Calu3 (cell line): ENCODE results near the gene CALHM6. TPM values are rescaled to one million over a fixed set of nuclear protein-coding genes. Genes with fewer than 3 reads are reported as not detected.

Experiments
- BruUV-seq: library from RNA; stranded (reverse); fragments of 400-500 nt; replicated peaks from 2 replicates; lab custom pipeline; 2021; lab: Mats Ljungman, UMichigan
- CTCF ChIA-PET: fragments of 300-600 bp; sonication (Branson Sonifier 250); formaldehyde crosslinking; loops from one replicate; lab custom pipeline; 2022; ENCODE audit warnings: antibody characterized with exemption; lab: Charles Lee
- DNase-seq: peaks from one replicate; pipeline ENCODE4 v3.0.0; 2022
- H3K27ac Mint-ChIP-seq: one replicate; pipeline ENCODE4 v1.8.0; 2022; ENCODE audit warnings: mixed read lengths; ENCODE audit not compliant: unreplicated experiment
- H3K27me3 Mint-ChIP-seq: one replicate; pipeline ENCODE4 v1.8.0; 2022; ENCODE audit warnings: mixed read lengths; ENCODE audit not compliant: unreplicated experiment
- H3K36me3 Mint-ChIP-seq: one replicate; pipeline ENCODE4 v1.8.0; 2022; ENCODE audit warnings: mild to moderate bottlenecking, moderate library complexity, mixed read lengths; ENCODE audit not compliant: insufficient read depth, unreplicated experiment
- H3K4me1 Mint-ChIP-seq: one replicate; pipeline ENCODE4 v1.8.0; 2022; ENCODE audit warnings: mild to moderate bottlenecking, low read depth, mixed read lengths; ENCODE audit not compliant: unreplicated experiment
- H3K4me3 Mint-ChIP-seq: one replicate; pipeline ENCODE4 v1.8.0; 2022; ENCODE audit warnings: mild to moderate bottlenecking, low read depth, moderate library complexity, mixed read lengths; ENCODE audit not compliant: unreplicated experiment
- H3K9me3 Mint-ChIP-seq: one replicate; pipeline ENCODE4 v1.8.0; 2022; ENCODE audit warnings: low read depth, mixed read lengths; ENCODE audit not compliant: unreplicated experiment
- intact Hi-C: fragments of 100-400 bp; cut with micrococcal nuclease; formaldehyde crosslinking; loops from one replicate; pipeline ENCODE4 v1.10.0; 2022; ENCODE audit not compliant: unreplicated experiment
- total RNA-seq: library from RNA; stranded (reverse); gene quantifications from 2 replicates; pipeline ENCODE4 v1.2.3, GENCODE V29; 2022
- TF ChIP-seq, protein P1 (sequence below): fragments of 200-600 bp; IDR thresholded peaks from one replicate; pipeline ENCODE4 v1.8.0; 2022; ENCODE audit warnings: antibody characterized with exemption; ENCODE audit not compliant: unreplicated experiment

CALHM6 gene
- total RNA-seq, 1 experiment from 2014 or later = not detected

DNA sequence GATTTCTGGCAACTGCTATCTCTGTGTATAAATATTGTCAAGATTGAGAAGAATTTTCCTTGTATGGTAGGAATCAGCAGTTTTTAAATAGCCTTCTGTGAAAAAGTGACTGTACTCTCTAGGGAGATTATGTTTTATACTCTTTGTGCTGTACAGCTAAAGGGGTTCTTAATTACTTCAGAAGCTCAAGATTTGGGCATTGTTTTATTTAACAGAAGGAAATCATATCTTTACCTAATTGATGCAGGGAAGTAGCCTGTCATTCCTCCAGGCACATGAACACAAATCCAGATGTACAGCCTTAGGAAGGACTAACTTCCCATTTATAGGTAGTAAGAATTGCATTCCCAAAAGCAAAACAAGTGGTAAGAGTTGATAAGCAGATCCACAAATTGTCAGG lies 51.6 kb downstream of the CALHM6 start:
- Mint-ChIP-seq H3K4me3 (no peak overlapping the region), H3K4me1 (peaks cover 8% of the 10 kb centered on the region), H3K36me3 (no peaks in the 10 kb centered on the region), H3K27ac (no peak overlapping the region), H3K27me3 (peaks cover 19% of the 10 kb centered on the region), H3K9me3 (peaks cover 2% of the 10 kb centered on the region)
- TF ChIP-seq, protein P1, sequence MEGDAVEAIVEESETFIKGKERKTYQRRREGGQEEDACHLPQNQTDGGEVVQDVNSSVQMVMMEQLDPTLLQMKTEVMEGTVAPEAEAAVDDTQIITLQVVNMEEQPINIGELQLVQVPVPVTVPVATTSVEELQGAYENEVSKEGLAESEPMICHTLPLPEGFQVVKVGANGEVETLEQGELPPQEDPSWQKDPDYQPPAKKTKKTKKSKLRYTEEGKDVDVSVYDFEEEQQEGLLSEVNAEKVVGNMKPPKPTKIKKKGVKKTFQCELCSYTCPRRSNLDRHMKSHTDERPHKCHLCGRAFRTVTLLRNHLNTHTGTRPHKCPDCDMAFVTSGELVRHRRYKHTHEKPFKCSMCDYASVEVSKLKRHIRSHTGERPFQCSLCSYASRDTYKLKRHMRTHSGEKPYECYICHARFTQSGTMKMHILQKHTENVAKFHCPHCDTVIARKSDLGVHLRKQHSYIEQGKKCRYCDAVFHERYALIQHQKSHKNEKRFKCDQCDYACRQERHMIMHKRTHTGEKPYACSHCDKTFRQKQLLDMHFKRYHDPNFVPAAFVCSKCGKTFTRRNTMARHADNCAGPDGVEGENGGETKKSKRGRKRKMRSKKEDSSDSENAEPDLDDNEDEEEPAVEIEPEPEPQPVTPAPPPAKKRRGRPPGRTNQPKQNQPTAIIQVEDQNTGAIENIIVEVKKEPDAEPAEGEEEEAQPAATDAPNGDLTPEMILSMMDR = no peak
- no peak for DNase-seq
- CTCF ChIA-PET = interaction anchor here (1.3 to 2.1 kb wide), 3 partner anchors 68 to 225 kb away, joined by 3 to 12 read pairs (median 9); no protein-coding TSS in a partner anchor
- intact Hi-C loops = loop anchor here (5.0 kb wide), 1 partner anchor 225 kb away; no protein-coding TSS in a partner anchor
- BruUV-seq = no TSS peak

Other genes with a start within 250 kb of the CALHM6 start
- 14.9 and 15.0 TPM in 2 replicates for gene TSPYL4, start 207.3 kb upstream of the CALHM6 start, total RNA-seq
- 78.4 and 79.0 TPM in 2 replicates for gene TSPYL1, start 181.4 kb upstream of the CALHM6 start, total RNA-seq
- 28.6 and 43.8 TPM in 2 replicates for gene DSE, start 90.4 kb upstream of the CALHM6 start, total RNA-seq
- gene CALHM5, start 50.3 kb downstream of the CALHM6 start, total RNA-seq = 0.05 TPM in 1 of 2 replicates, not detected in the other
- gene TRAPPC3L, start 84.3 kb downstream of the CALHM6 start, total RNA-seq = not detected in 2 replicates
- not detected in 2 replicates for gene CALHM4, start 92.4 kb downstream of the CALHM6 start, total RNA-seq
- 22.5 and 29.5 TPM in 2 replicates for gene RWDD1, start 110.1 kb downstream of the CALHM6 start, total RNA-seq
- gene RSPH4A, start 155.1 kb downstream of the CALHM6 start, total RNA-seq = 0.21 and 0.22 TPM in 2 replicates
- 12.8 and 14.7 TPM in 2 replicates for gene ZUP1, start 207.4 kb downstream of the CALHM6 start, total RNA-seq
- gene KPNA5, start 219.8 kb downstream of the CALHM6 start, total RNA-seq = 9.2 and 12.2 TPM in 2 replicates